ENCODE results near the gene PARP16.
A peak's percentile ranks its signal among the peaks of the same experiment; 100 is the strongest.
"Not testable (repeated sequence)": the region's sequence is repeated elsewhere in the genome, so short reads cannot be mapped to it uniquely, and the experiment has no call there.

Gene PARP16

GRCh38 chr15:65231306-65231705 lies 55.4 kb downstream of the PARP16 start:
- no peak for DNase-seq

- not testable (repeated sequence) for DNase-seq
These were observed 59.8 kb downstream of the PARP16 start for GRCh38 chr15:65226901-65227300.

GRCh38 chr15:65226221-65226620 lies 60.5 kb downstream of the PARP16 start:
- no peak for DNase-seq

- no peak for DNase-seq
These were observed 62.7 kb downstream of the PARP16 start for GRCh38 chr15:65223996-65224395.

- DNase-seq = no peak
These were observed 63.8 kb downstream of the PARP16 start for GRCh38 chr15:65222891-65223290.

GRCh38 chr15:65221697-65222096 lies 65.0 kb downstream of the PARP16 start:
- DNase-seq = no peak

- no peak for DNase-seq
These were observed 67.5 kb downstream of the PARP16 start for GRCh38 chr15:65219137-65219536.

- no peak for DNase-seq
These were observed 68.9 kb downstream of the PARP16 start for GRCh38 chr15:65217526-65218482.

- DNase-seq = no peak
These were observed 71.2 kb downstream of the PARP16 start for GRCh38 chr15:65215496-65215895.

GRCh38 chr15:65214010-65214409 lies 72.7 kb downstream of the PARP16 start:
- no peak for DNase-seq

- no peak for DNase-seq
These were observed 73.4 kb downstream of the PARP16 start for GRCh38 chr15:65213241-65213640.

- DNase-seq = peak; percentile 63
These were observed 74.6 kb downstream of the PARP16 start for GRCh38 chr15:65212097-65212496.

- no peak for DNase-seq
These were observed 75.2 kb downstream of the PARP16 start for GRCh38 chr15:65211482-65211982.

- no peak for DNase-seq
These were observed 75.8 kb downstream of the PARP16 start, which contains the start of gene CILP for GRCh38 chr15:65210770-65211481. CILP (minus strand) TSS chr15:65211473; CDS start chr15:65209755, 1,718 bp downstream.

- DNase-seq = no peak
These were observed 76.7 kb downstream of the PARP16 start for GRCh38 chr15:65209701-65210643.

GRCh38 chr15:65208647-65209046 lies 78.0 kb downstream of the PARP16 start:
- DNase-seq = no peak
